Jurkat, Clone E6-1 (cell line): Measurements from ENCODE around the gene ZEB1.

Source experiments
- DNase-seq: peaks from one replicate; pipeline ENCODE4 v3.0.0-alpha.2; 2011; ENCODE audit warnings: low read depth, low spot score
- H3K4me3 ChIP-seq: 2 replicates; pipeline ENCODE4 v1.5.1; 2011; ENCODE audit warnings: mild to moderate bottlenecking, low read length, control low read depth, moderate library complexity

The ZEB1 gene

GRCh38 chr10:31466313-31466712 is 147.3 kb downstream of the ZEB1 start:
- DNase-seq = no peak

GRCh38 chr10:31467791-31468535 is 148.9 kb downstream of the ZEB1 start:
- no peak for DNase-seq
- H3K4me3 ChIP-seq = no peak overlapping the region

More at GRCh38 chr10:31466313-31466712, 147.3 kb downstream of the ZEB1 start:
- H3K4me3 ChIP-seq = no peak overlapping the region

- no peak for DNase-seq
- H3K4me3 ChIP-seq = no peak overlapping the region
These were observed 149.5 kb downstream of the ZEB1 start for GRCh38 chr10:31468536-31468859.

- DNase-seq = no peak
- no peak overlapping the region for H3K4me3 ChIP-seq
These were observed 156.5 kb downstream of the ZEB1 start for GRCh38 chr10:31475519-31475918.

- no peak overlapping the region for H3K4me3 ChIP-seq
- DNase-seq = no peak
These were observed 157.1 kb downstream of the ZEB1 start for GRCh38 chr10:31476088-31476487.

- H3K4me3 ChIP-seq = no peak overlapping the region
- no peak for DNase-seq
These were observed 158.6 kb downstream of the ZEB1 start for GRCh38 chr10:31477584-31477983.

- DNase-seq = peak; percentile 86
- no peak overlapping the region for H3K4me3 ChIP-seq
These were observed 160.7 kb downstream of the ZEB1 start for GRCh38 chr10:31479752-31480151.

GRCh38 chr10:31483546-31483945 is 164.5 kb downstream of the ZEB1 start:
- H3K4me3 ChIP-seq = no peak overlapping the region
- no peak for DNase-seq

- DNase-seq = no peak
- H3K4me3 ChIP-seq = no peak overlapping the region
These were observed 165.6 kb downstream of the ZEB1 start for GRCh38 chr10:31484431-31485135.

- no peak overlapping the region for H3K4me3 ChIP-seq
- peak; percentile 60 for DNase-seq
These were observed 172.0 kb downstream of the ZEB1 start for GRCh38 chr10:31490858-31491504.

GRCh38 chr10:31507427-31507826 is 188.4 kb downstream of the ZEB1 start:
- no peak overlapping the region for H3K4me3 ChIP-seq
- no peak for DNase-seq

- H3K4me3 ChIP-seq = no peak overlapping the region
- DNase-seq = no peak
These were observed 189.2 kb downstream of the ZEB1 start for GRCh38 chr10:31508234-31508633.

- H3K4me3 ChIP-seq = no peak overlapping the region
- no peak for DNase-seq
These were observed 189.9 kb downstream of the ZEB1 start for GRCh38 chr10:31508882-31509281.

- H3K4me3 ChIP-seq = no peak overlapping the region
- no peak for DNase-seq
These were observed 191.0 kb downstream of the ZEB1 start for GRCh38 chr10:31509989-31510388.

- no peak for DNase-seq
- H3K4me3 ChIP-seq = no peak overlapping the region
These were observed 196.1 kb downstream of the ZEB1 start for GRCh38 chr10:31515116-31515515.

GRCh38 chr10:31515819-31516402 is 196.9 kb downstream of the ZEB1 start:
- DNase-seq = no peak
- no peak overlapping the region for H3K4me3 ChIP-seq

GRCh38 chr10:31520986-31521831 is 202.2 kb downstream of the ZEB1 start:
- H3K4me3 ChIP-seq = no peak overlapping the region
- no peak for DNase-seq

- H3K4me3 ChIP-seq = no peak overlapping the region
- DNase-seq = no peak
These were observed 203.8 kb downstream of the ZEB1 start for GRCh38 chr10:31522820-31523219.

GRCh38 chr10:31524460-31524859 is 205.4 kb downstream of the ZEB1 start:
- no peak for DNase-seq
- no peak overlapping the region for H3K4me3 ChIP-seq
